Frontal cortex (tissue), 4 donors: Measurements from ENCODE around the gene NBEA. TPM values are rescaled to one million over a fixed set of nuclear protein-coding genes. Genes with fewer than 3 reads are reported as not detected.

ENCODE experiments used
- DNase-seq, 2 donors: peaks; one replicate each; pipeline ENCODE4 v3.0.0; 2012; ENCODE audit warnings: low spot score in 2 of 2
- FAIRE-seq: peaks from 2 replicates; lab custom pipeline; 2012; peaks lifted over from hg19 to GRCh38; lab: Jason Lieb, UNC
- total RNA-seq: library from RNA; depleted of rRNA; stranded (reverse); fragments of >200 nt; gene quantifications from one replicate; pipeline ENCODE4 v1.2.3, GENCODE V29; 2014
- donor health status: control.
- donor health status: control.
- donor health status: control.

Gene NBEA
- total RNA-seq, 1 donor from 2014 or later = 209 TPM

GRCh38 chr13:35598790-35599369 is 656.8 kb downstream of the NBEA start:
- no peak for FAIRE-seq
- no peak for DNase-seq

DNA sequence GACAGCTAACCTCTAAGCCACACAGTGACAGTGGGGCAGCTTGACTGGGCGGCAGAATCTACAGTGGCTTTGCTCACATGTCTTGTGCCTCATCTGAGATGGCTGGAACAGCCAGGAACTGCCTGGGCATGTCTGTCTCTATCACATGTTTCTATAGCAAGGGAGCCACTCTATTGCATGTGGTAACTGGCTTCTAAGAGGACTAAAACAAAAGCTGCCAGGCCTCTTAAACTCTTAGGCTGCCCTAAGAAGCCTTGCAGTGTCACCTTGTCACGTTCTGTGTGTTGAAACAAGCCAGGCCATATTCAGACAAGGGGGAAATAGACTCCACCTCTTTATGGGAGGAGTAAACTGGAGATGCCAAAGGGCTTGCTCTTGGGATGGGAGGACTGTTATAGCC is 657.3 kb downstream of the NBEA start:
- DNase-seq = no peak
- no peak for FAIRE-seq

- no peak for FAIRE-seq
- DNase-seq = no peak
Measured at GRCh38 chr13:35600137-35600536, 658.1 kb downstream of the NBEA start.

GRCh38 chr13:35603593-35604285 is 661.7 kb downstream of the NBEA start:
- FAIRE-seq (no peak), DNase-seq (no peak)

GRCh38 chr13:35614666-35615065 is 672.6 kb downstream of the NBEA start:
- no peak for FAIRE-seq
- no peak for DNase-seq

GRCh38 chr13:35617420-35617819 is 675.4 kb downstream of the NBEA start:
- FAIRE-seq (no peak), DNase-seq (no peak)

DNA sequence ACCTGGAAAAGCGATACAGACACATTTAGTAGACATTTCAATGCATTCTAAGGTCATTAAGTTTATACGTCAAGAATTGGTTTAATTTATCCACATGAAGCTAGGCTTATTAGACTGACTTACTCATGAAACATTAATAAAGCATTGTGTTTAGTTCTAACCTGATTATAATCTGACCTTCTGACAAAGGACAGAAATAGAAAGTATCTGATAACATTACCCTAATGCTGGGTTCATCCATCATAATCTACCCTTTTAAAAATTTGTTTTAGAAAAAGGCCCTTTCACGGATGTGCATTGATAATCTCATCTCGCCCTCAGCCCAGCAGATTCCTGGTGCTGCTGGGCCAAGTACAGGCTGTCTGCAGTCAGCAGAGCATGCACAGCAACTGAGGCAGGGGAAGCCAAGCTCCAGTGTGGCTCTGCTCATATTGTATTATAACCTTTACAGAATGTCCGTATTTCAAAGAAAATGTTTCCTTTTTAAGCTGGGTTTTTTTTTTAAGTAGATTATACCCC is 676.6 kb downstream of the NBEA start:
- FAIRE-seq = no peak
- no peak for DNase-seq

- no peak for DNase-seq
Measured at GRCh38 chr13:35621989-35622388, 679.9 kb downstream of the NBEA start.

DNA sequence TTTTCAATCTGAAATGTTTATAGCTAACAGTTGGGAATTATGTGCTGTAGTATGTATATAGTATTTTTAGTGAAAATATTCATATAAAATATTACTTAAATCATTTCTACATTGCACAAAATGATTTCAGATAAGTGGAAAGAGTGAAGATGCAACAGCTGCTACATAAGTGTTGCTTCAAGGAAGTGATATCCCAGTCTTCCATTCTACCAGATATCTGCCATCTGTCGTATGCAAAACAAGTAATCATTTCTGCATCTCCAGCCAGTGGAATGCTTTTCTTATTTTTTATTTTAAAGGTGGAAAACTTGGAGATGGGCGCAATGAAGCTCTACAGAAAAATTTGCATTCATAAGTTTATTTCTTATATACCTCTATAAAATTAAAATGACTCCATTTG is 687.0 kb downstream of the NBEA start:
- DNase-seq = no peak
- FAIRE-seq = no peak

More at GRCh38 chr13:35621989-35622388, 679.9 kb downstream of the NBEA start:
- FAIRE-seq = no peak

- DNase-seq (peak in 1 of 2 donors; percentile 15), FAIRE-seq (no peak)
Measured at GRCh38 chr13:35630551-35631275, 688.6 kb downstream of the NBEA start.

DNA sequence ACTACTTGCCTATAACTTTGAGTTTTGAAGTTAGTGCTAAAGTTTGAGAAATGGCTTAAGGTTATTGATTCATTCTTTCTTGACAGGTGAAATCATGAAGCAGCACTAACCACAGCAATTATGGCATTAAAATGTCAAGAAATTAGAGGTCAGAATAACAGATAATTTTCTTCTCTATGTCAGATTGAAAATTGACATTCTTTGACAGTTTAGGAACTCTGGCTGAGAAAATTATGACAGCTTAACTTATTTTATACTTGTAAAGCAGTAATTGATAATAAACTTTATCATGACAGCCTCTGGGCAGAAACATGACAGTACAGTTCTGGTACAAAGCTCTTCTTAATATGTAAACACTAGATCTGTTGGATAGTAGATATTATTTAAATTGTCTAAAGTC is 689.6 kb downstream of the NBEA start:
- FAIRE-seq = no peak

DNA sequence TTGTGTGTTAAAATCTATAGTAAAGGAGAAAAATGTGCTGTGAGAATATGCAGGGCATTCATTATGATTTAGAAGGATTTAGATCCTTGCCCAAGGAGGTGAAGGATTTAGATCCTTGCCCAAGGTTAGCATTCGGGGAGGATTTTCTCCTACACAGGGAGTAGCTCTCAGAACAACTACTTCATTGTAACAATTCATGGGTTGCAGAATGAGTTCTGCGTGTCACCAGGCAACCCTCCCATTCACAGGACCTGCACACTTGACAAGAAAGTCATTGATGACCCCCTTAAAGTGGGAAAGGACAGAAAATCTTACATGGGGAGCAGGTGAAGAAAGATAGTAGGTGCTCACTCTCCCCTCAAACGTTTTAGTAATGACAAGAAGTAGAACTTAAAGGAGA is 701.6 kb downstream of the NBEA start:
- no peak for DNase-seq
- no peak for FAIRE-seq

More for the DNA sequence above, 689.6 kb downstream of the NBEA start:
- DNase-seq = no peak

- FAIRE-seq (no peak), DNase-seq (no peak)
Measured at GRCh38 chr13:35646056-35646774, 704.1 kb downstream of the NBEA start.

DNA sequence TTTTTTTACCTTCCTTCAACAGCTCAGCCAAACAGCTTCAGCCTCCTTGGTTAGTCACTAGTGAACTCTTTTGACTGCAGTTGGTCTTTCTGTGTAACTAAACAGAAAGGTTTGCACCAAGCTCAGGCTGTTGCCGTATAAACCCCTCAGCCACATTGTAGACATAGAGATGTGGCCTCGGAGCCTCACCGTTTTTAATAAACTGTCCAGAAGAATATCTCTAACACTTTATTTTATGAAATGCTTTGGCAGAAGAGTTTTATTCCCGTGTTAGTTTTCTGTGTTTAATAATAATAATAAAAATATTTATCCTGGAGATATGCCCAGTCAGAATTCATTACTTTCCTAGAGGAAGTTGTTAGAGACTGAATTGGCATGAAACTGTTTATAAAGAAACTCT is 706.1 kb downstream of the NBEA start:
- FAIRE-seq = no peak
- DNase-seq = no peak

GRCh38 chr13:35649162-35649561 is 707.1 kb downstream of the NBEA start:
- DNase-seq (no peak), FAIRE-seq (no peak)

DNA sequence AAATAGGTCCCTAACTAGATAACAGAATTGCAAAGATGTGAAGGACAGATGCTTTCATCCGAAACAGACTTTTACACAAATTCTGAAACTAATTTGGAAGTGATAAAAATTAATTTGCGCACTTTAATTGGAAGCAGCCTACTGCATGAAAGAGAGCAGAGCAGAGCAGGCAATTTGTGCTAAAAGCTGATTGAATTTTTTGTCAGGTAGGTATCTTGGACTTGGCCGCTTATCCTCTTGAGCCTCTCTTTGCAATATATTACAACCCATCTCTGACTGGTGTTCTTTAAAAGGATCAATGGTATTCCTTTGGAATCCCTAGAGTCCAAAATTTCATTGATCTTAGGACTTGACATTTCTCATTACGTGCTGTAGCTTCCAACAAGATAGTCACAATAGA is 717.7 kb downstream of the NBEA start:
- no peak for DNase-seq
- FAIRE-seq = no peak

- no peak for FAIRE-seq
- DNase-seq = no peak
Measured at GRCh38 chr13:35664747-35665146, 722.7 kb downstream of the NBEA start.

- FAIRE-seq = no peak
- no peak for DNase-seq
Measured at GRCh38 chr13:35669321-35669720, 727.3 kb downstream of the NBEA start.

- no peak for FAIRE-seq
- DNase-seq = no peak
Measured at GRCh38 chr13:35672611-35673010, 730.5 kb downstream of the NBEA start.

GRCh38 chr13:35675651-35676050 is 733.6 kb downstream of the NBEA start:
- DNase-seq = no peak
- no peak for FAIRE-seq
